Measurements from ENCODE around the gene DAZAP2. TPM values are rescaled to one million over a fixed set of nuclear protein-coding genes. Genes with fewer than 3 reads are reported as not detected.
A peak's percentile ranks its signal among the peaks of the same experiment; 100 is the strongest.

Gene DAZAP2, protein sequence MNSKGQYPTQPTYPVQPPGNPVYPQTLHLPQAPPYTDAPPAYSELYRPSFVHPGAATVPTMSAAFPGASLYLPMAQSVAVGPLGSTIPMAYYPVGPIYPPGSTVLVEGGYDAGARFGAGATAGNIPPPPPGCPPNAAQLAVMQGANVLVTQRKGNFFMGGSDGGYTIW
- polyA plus RNA-seq (2012; ENCODE audit: insufficient read depth, insufficient read length): 171 TPM

DNA sequence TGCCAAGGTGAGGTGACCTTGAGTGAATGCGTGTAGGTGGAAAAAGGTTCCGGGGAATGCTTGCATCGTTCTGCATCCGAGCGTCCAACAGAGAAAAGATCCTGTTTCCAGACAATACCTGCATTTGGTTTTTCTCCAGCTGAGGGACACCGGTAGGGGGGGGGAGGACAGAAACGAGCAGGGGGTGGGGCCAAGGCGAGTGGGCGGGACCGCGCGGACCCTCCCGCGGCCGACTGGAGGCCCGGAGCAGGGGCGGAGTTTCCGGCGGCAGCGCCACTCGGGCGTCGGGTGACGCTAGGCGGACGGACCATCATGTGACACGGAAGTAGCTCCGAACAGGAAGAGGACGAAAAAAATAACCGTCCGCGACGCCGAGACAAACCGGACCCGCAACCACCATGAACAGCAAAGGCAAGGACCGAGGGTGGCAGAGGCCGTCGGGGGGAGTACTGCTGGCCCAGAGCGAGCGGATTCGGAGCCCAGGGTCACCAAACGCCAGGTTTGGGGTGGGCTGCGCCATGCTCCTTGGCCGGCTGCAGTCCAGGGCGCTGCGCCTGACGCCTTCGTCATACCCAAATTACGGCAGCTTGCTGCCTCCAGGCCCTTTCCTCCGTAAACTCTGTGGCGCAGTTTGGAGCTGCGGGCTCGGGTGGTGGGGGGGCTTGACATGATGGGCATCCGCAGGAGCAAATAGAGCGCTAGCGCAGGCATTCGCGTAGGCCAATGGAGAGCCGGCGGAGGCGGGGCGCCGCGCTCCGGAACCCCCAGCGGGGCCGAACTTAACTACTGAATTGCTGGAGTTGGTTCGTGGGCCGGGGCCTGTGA is at the start of gene DAZAP2:
DAZAP2 (plus strand) TSS at position 317 of the 825 bp plus-strand sequence; CDS start at position 399, 82 bp downstream.
- peak within 1 kb of the TSS; percentile 98 for H3K4me3 ChIP-seq (ENCODE audit: low read length)
- peak; percentile 94 for DNase-seq (ENCODE audit: low read depth, low spot score)

GRCh38 chr12:51189790-51190355 is 48.8 kb upstream of the DAZAP2 start:
- DNase-seq (ENCODE audit: low read depth, low spot score): no peak
- no peak overlapping the region for H3K4me3 ChIP-seq (ENCODE audit: low read length)

- no peak for DNase-seq (ENCODE audit: low read depth, low spot score)
- H3K4me3 ChIP-seq (ENCODE audit: low read length): no peak overlapping the region
Measured at GRCh38 chr12:51190820-51191219, 47.8 kb upstream of the DAZAP2 start.

DNA sequence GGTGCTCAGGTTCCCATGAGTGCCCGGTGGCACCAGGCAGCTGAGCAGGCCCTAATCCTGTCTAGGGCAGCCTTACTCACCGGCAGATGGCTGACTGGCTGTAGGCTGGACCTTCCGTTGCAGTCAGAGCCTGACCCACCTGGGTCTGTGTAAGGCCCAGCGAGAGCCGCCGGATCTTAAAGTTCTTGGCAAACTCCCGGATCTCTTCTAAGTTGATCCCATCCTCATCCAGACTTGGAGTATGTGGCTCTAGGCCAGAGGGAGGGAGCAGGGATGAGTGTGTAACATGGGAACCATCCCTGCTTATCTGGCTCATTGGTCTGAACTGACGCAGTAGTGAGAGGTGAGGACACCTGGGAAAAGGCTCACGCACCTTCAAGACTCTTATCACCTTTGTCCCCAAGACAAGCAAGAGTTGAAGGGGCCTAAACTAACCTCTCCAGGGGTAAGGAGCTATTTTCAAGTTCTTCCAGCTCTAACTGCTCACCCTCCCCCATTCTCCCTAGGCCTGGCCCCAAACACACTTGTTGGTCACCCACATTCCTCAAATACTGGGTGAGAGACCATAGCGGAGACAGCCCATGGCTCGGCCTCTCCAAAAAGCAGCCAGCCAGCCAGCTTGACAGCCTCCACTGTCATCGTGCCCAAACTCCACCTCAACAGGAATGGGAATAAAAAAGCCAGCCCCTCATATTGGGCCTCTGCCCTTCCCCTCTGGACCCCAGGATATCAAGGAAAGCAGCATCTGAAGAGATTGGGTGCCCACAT is 46.9 kb upstream of the DAZAP2 start:
- H3K4me3 ChIP-seq (ENCODE audit: low read length): no peak overlapping the region
- no peak for DNase-seq (ENCODE audit: low read depth, low spot score)

GRCh38 chr12:51192284-51192671 is 46.3 kb upstream of the DAZAP2 start:
- DNase-seq (ENCODE audit: low read depth, low spot score): no peak
- no peak overlapping the region for H3K4me3 ChIP-seq (ENCODE audit: low read length)

DNA sequence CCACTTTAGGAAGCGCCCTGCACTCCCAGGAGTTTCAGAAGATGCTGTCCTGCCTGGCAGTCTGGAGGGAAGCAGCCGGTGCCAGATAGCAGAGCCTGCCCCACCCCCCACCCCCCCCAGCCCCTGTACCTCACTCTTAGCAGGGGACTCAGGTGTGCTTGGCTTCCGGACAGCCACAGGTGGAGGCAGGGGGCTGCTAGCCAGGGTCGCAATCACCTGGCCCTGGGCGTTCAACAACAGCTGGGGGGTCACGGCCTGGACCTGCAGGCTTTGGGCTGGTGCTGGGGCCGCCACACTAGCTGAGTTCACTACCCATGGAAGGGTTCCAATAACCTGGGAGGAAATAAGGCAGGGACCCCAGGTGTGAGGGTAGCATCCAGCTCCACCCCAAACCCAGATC is 42.8 kb upstream of the DAZAP2 start:
- H3K4me3 ChIP-seq (ENCODE audit: low read length): no peak overlapping the region
- no peak for DNase-seq (ENCODE audit: low read depth, low spot score)

DNA sequence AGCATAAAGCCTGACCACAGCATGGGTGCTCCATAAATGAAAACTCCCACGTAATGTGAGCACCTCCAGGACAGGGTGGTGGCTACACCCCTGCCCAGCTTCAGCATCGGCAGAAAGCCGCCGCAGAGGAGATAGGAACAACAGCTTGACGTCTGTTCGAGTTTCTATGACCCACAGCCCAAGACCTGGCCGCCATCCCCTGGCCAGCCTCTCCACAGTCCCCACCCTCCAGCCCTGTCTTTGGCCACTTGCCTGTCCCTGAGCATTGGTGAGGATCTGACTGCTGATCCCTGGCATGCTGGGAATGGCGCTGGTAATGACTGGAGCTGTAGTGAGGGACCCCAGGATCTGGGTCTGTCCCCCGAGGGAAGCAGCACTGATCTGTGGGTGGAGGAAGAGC is 42.1 kb upstream of the DAZAP2 start:
- DNase-seq (ENCODE audit: low read depth, low spot score): no peak
- no peak overlapping the region for H3K4me3 ChIP-seq (ENCODE audit: low read length)

GRCh38 chr12:51197736-51198567 is 40.7 kb upstream of the DAZAP2 start:
- DNase-seq (ENCODE audit: low read depth, low spot score): no peak
- no peak overlapping the region for H3K4me3 ChIP-seq (ENCODE audit: low read length)

GRCh38 chr12:51198568-51199365 is 39.9 kb upstream of the DAZAP2 start:
- no peak for DNase-seq (ENCODE audit: low read depth, low spot score)
- H3K4me3 ChIP-seq (ENCODE audit: low read length): no peak overlapping the region

- no peak overlapping the region for H3K4me3 ChIP-seq (ENCODE audit: low read length)
- DNase-seq (ENCODE audit: low read depth, low spot score): no peak
Measured at GRCh38 chr12:51199366-51199945, 39.2 kb upstream of the DAZAP2 start.

DNA sequence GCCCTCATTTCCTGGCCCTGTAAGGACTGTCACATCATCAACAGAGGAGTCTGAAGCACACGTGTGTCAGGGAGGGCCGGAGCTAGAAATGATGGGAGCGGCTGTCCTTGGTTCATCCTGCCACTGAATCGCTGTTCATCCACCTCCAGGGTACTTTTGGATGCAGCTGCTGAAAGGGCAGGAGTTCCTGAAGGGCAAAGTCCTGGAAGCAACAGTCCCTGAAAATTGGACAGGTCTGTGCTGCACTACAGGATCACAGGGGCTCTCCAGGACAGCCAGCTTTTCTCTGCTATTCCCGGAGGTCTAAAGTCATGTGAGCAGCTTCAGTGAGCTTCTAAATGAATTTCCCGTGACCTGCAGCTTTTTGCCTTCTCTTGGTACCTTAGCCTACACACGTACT is 38.5 kb upstream of the DAZAP2 start:
- no peak overlapping the region for H3K4me3 ChIP-seq (ENCODE audit: low read length)

GRCh38 chr12:51200806-51201205 is 37.8 kb upstream of the DAZAP2 start:
- DNase-seq (ENCODE audit: low read depth, low spot score): no peak

More for the DNA sequence above, 38.5 kb upstream of the DAZAP2 start:
- DNase-seq (ENCODE audit: low read depth, low spot score): no peak

DNA sequence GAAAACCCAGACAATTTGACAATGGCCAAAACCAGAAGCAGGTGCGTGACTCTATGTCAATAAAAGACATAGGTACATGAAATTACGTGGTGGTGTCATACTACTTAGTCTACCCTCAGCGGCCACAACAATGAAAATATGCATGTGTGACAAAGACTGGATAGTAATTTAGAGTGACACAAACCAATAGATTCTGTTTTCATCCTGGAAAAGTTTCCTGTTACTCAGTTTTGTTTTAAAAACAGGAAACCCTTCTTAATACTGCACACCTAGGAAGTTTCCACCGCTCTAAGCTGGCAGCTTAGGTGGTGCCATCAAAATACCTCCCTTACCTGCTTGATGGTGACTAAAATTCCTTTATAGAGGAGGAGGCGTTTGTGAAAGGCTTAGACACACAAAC is 35.9 kb upstream of the DAZAP2 start:
- no peak for DNase-seq (ENCODE audit: low read depth, low spot score)
- no peak overlapping the region for H3K4me3 ChIP-seq (ENCODE audit: low read length)

More at GRCh38 chr12:51200806-51201205, 37.8 kb upstream of the DAZAP2 start:
- no peak overlapping the region for H3K4me3 ChIP-seq (ENCODE audit: low read length)

DNA sequence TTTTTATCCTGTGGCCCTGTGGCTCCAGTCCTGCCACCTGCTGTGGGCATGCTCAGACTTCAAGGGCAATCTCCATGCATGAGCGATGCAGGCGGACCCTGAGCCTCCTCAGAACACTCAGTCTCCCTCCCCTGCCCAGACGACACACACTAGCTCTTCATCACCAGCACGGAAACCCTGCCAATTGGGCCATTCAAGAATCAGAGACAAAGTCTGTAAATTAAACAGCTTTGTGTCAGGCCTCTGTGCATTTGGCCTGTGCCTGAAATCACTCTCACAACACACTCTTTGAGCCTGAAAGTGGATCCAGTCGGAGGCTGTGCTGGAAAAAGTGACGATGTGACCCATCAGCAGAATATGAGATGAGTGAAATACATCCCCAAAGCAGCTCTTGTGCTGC is 33.3 kb upstream of the DAZAP2 start:
- H3K4me3 ChIP-seq (ENCODE audit: low read length): no peak overlapping the region
- DNase-seq (ENCODE audit: low read depth, low spot score): no peak

DNA sequence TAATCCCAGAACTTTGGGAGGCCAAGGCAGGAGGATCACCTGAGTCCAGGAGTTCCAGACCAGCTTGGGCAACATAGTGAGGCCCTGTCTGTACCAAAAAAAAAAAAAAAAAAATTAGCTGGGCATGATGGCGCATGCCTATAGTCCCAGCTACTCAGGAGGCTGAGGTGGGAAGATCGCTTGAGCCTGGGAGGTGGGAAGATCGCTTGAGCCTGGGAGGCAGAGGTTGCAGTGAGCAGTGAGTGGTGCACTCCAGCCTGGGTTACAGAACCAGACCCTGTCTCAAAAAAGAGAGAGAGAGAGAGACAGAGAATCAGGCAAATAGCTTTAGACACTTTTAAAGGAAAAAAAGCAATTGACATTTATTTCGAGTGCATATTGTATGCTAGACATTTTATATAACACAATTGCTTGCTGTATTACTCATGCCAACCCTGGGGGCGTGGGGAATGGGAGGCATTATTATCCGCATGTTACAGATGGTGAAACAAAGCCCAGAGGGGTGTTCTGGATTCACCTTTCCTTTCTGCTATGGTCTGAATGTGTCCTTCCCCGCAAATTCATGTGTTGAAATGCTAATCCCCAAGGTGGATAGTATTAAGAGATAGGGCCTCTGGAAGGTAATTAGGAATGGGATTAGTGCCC is 30.5 kb upstream of the DAZAP2 start:
- DNase-seq (ENCODE audit: low read depth, low spot score): no peak

DNA sequence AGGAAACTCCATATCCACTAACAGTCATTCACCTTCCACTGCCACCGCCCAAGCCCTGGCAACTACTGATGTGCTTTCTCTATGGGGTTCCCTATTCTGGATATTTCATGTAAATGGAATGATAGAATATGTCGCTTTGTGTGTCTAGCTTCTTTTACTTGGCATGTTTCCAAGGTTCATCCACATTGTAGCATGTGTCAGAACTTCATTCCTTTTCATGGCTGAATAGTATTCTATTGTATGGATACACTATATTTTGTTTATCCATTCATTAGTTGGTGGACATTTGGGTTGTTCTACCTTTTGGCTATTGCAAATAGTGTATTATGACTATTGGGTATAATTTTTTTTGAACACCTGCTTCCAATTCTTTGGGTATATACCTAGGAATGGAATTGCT is 29.4 kb upstream of the DAZAP2 start:
- no peak for DNase-seq (ENCODE audit: low read depth, low spot score)
- H3K4me3 ChIP-seq (ENCODE audit: low read length): no peak overlapping the region

More for the DNA sequence above, 30.5 kb upstream of the DAZAP2 start:
- H3K4me3 ChIP-seq (ENCODE audit: low read length): no peak overlapping the region

- H3K4me3 ChIP-seq (ENCODE audit: low read length): no peak overlapping the region
- DNase-seq (ENCODE audit: low read depth, low spot score): no peak
Measured at GRCh38 chr12:51210690-51211395, 27.8 kb upstream of the DAZAP2 start.
